HG02884 (cell line): ENCODE measurements around the gene HTR2C.
"Not testable (repeated sequence)": the region's sequence is repeated elsewhere in the genome, so short reads cannot be mapped to it uniquely, and the experiment has no call there.

Source experiments
- ATAC-seq: cut with Tn5 transposase; IDR thresholded peaks from one replicate; pipeline ENCODE4 v1.9.1; 2021; ENCODE audit warnings: mild to moderate bottlenecking, moderate library complexity; ENCODE audit not compliant: unreplicated experiment

Gene HTR2C

DNA sequence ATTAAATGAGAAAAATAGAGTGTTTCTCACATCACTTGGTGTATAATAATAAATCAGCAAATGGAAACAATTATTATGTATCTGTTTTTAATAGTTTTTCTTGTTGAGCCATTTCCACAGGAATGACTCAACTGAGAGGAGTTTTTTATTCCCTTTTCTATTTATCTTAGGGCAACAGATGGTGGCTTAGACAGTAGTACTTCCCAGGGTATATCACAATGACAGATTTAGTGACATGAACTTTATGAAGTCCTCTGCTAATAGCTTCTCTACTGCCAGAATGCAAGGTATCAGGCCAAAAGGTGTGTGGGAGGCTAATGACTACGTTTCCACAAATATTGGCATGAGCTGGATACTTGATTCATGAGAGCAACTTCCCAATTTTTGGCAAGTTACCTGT is 126.7 kb downstream of the HTR2C start:
- ATAC-seq, result no peak

DNA sequence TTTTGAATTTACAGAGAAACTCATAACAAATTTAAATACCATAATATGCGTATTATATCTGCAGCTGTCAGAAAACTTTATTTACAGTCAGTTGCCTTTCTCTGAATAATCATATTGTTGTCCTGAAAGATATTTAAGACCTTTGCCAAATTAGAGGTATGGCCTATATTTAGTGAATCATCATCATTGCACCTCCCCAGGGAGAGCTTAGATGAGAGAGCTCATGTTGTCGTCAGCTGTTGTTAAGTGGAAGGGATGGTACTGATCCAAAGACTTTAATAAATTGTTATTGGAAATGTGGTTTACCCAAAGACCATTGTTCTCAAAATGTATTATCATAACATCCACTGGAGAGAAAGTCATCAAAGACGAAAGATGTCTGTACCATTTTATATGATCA is 128.6 kb downstream of the HTR2C start:
- ATAC-seq, result no peak

DNA sequence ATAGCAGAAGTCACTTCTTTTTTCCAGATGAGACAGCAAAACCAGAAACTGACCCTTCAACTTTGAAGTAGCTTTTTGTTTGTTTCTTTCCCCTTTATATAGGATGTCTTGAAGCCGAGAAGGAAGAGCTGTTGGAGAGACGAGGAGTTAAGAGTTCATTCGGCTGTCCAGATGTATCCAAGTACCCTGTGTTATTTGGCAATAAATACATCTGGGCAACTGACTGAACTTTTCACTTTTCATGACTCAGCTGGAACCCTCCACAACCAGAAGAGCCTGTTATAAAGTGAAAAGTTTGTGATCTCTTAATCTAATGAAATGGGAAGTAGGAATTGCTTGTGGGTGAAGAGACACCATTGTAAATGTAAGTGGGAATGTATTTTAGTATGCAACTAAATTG is 131.2 kb downstream of the HTR2C start:
- ATAC-seq, result no peak

DNA sequence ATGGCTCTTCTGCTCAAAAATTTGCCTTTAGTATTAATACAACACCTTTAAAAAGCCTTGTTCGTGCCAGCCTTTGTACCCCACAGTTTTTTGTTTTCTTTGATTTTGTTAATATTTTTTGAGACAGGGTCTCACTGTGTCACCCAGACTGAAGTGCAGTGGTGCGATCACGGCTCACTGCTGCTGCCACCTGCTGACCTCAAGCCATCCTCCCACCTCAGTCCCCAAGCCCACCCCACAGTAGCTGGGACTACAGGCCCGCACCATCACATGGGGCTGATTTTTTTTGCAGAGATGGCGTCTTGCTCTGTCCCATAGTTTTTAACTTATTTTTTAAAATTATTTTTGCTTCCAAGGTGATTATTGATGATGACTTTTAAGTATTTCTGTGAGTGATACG is 134.0 kb downstream of the HTR2C start:
- ATAC-seq, result no peak

DNA sequence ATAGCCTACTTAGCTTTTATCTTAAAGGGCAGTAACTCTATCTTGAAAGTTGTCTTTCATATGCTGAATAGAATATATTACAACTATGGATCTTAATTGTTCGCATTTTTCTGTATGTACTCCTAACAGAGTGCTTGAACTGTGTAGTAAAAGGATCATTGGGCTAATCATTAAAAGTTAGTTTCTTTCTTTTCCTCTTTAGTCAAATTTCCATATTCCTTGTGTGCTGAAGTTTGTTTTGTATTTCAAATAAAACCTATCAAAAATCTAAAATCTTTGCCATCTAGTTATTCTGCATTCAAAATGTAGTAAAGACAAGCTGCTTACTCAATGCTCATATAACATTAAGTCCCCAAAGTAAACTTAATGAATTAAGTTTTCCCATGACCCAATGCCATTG is 182.7 kb downstream of the HTR2C start:
- ATAC-seq, result no peak

DNA sequence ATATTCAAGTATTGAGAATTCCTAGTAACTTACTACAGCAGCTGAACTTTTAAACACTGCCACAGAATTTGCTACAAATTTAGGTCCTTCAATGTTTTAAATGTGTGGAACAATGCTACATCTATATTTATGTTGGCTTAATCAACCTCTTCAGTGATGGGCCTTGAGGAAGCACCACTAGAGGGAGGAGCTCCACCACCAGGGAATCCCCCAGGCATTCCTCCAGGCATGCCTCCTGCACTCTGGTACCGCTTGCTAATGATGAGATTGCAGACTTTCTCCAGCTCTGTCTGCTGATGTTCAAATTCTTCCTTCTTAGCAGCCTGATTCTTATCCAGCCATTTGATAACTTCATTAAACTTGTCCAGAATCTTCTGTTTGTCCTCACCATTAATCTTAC is 190.8 kb downstream of the HTR2C start:
- no peak for ATAC-seq

DNA sequence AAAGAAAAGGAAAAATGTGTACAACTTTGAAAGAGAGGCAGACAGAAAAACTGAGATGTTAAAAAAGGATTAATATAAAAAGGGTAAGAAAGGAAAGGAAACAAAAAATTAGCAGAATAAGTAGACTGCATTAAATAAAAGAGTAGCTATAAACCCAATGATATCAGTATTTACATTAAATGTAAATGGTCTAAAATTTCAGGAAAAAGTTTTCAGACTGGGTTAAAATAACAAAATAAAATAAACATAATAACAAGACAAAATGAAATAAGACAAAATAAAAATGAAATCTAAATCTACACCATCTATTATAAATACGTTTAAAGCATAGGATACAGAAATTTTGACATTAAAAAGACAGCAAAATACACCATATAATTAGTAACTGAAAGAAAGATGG is 199.0 kb downstream of the HTR2C start:
- no peak for ATAC-seq

DNA sequence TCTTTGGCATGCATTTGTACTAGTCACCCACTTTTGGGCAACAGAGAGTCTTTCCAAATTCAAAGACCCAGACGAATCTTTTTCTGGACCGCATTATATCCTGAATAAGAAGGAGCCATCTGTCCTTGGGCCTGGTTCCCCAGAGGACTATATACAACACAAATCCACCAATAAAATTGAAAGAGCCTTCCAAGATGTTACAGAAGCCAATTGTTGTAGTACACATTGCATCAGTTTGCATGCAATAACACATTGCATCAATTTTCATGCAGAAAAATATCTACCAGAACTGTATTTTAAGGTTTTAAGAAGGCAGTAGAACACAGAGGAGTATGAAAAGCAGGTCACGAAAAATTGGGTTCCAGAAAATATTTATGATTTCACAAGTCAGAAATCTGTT is 203.2 kb downstream of the HTR2C start:
- no peak for ATAC-seq

DNA sequence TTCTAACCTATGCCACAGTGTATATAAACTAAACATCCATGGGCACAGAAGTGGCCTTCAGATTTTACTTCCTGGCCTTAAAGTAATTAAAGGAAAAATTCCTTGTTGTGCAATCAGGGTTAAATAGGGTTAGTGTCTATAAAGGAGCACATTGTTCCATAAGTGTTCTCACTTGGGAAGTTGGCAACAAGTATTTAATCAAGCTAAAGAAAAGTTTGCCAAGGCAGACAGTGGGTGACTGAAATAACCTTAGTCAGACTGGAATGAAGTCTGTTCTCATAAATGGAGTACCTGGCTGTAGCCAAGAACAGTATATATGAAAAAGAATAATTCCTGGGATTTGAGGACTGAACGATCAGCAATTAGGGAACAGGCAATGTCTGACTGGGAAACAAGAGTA is 213.6 kb downstream of the HTR2C start:
- no peak for ATAC-seq

DNA sequence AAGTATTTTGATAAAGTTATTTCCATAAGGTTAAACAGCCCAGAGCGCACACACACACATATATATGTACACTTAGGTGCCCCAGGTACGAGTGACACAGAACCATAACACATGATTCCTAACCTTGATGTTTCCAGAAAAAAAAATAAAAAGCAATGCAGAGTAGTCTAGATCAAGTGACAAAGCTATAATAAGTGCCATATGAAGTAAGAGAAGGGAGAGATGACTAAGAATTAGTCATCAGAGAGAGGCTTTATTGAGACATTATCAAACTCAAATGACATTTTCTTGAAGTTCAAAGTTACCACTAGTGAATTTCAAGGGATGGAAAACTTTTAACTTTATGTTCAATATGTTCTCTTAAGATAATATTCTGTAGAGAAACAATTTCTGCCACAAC is 215.0 kb downstream of the HTR2C start:
- ATAC-seq, result no peak

DNA sequence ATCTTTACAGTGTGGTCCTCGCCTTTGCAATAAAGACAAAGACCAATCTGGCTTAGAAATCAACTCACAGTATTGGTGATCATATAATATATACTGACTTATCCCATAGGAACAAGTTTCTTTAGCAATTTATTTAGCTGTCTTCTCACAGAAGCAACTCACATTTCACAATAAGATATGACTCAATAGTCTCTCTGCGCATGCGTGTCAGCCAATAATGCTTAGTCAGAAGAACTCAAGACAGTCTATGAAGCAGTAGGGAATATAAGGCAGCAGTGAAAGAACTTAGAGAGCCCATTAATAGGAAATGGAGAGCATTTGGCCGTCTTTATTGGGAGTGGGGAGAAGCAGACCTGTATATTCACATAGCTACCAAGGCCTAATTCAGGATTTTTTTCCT is 216.8 kb downstream of the HTR2C start:
- no peak for ATAC-seq

DNA sequence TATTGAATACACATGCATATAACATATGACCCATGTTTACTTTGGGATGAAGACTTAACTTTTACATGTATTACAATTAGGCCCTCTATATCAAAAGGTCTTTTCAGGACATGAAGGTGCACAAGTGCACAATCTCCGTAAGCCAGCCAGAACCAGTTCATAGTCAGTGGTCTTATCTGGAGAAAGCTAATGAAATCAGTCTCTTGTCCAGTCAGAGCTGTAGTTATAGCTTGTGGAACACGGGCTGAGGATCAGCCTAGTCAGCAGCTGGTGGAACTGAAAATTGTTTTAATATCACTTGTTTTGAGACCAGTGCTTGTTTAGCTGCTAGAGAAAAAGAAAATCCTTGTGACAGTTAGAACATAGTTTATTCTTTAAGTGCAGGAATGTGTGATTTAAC is 235.6 kb downstream of the HTR2C start:
- no peak for ATAC-seq

DNA sequence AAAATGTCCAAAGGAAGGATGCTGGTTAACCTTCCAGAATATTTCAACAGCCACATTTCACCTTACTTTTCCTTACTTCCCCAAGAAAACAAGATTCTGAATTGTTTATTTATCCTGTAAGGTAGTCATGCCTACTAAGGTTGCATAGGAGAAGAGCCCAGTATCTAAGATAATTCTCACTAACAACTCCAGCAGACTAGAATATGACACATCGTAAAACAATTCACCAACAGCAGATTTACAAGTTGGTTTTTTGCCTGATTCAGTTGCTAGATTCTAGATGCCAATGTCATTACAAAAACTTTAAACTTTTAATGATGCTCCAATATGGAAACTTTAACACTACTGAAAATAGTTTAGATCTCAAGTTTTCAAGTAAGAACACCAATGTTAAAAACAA is 257.2 kb downstream of the HTR2C start:
- no peak for ATAC-seq

DNA sequence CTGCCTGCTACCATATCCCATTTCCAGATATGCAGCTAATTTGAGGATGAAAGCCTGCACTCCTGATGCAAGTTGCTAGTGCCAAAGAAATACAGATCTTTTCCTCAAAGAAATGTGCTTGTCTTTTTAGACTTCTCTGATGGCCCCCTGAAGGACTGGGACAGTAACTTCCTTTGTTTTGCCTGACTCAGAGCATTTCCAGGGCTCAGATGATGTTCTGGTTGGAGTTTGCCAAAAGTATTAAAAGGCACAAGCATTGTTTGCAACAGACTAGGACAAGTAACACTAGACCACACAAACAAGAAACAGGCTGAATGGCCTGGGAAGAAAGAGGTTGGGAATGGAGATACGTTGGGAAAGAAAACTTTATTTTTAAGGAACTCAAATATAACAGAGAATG is 258.3 kb downstream of the HTR2C start:
- ATAC-seq, result no peak

DNA sequence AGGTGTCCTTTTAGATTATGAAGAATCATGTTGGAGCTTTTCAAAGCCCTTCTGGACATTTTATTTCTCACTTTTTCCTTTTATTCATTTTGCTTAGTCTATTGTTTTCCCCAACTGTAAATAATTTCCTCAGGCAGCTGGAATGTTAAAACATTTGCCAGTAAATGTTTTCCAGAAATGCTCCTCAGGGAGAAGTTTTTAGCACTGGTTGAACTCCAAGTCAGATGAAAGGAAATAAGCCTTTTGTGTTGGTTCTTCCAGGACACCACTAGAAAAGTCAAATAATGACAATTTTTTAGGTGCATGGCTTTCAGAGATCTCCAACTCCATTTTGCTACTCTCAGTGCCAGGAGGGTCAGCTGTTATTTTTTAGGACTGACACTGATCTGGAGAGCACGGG is 305.6 kb downstream of the HTR2C start:
- no peak for ATAC-seq

DNA sequence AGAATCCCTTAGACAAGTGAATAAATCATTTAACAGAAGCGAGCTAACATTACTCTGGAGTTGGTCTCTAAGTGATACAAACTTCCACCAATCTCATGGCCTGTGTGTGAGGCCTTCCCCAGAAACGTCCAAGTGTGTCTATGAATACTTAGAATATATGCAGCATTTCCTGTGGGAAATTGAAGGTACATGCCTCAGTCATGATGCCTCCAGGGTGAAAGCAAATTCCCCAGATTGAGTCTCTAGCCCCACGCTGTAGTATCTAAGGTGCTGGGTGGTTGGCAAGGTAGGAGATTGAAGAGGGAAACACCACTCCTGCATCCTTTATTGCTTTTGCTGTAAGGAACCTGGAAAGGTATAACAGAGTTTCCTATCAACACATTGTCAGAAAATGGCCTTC is 319.7 kb downstream of the HTR2C start:
- no peak for ATAC-seq

DNA sequence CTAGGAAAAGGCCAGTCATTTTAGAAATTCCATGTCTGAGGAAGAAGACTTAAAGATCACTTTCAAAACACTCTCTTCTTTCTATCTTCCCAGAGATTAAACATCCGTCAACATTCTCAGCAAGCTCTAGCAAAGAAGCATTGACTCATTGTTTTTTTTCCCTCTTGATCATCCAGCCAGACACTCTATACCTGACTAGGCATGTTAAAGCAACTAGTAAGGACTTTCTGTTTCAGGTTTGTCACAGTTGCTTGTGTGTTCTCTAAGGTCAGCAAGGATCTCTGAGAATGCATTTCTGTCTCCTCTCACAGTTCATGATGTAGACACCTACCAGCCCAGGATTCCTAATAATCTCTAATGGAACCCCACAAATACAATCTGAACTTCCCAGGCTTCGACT is 321.4 kb downstream of the HTR2C start:
- no peak for ATAC-seq

DNA sequence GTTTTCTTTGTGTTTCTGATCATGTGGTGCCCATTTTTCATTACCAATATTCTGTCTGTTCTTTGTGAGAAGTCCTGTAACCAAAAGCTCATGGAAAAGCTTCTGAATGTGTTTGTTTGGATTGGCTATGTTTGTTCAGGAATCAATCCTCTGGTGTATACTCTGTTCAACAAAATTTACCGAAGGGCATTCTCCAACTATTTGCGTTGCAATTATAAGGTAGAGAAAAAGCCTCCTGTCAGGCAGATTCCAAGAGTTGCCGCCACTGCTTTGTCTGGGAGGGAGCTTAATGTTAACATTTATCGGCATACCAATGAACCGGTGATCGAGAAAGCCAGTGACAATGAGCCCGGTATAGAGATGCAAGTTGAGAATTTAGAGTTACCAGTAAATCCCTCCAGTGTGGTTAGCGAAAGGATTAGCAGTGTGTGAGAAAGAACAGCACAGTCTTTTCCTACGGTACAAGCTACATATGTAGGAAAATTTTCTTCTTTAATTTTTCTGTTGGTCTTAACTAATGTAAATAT is 323.2 kb downstream of the HTR2C start:
- ATAC-seq, result no peak

DNA sequence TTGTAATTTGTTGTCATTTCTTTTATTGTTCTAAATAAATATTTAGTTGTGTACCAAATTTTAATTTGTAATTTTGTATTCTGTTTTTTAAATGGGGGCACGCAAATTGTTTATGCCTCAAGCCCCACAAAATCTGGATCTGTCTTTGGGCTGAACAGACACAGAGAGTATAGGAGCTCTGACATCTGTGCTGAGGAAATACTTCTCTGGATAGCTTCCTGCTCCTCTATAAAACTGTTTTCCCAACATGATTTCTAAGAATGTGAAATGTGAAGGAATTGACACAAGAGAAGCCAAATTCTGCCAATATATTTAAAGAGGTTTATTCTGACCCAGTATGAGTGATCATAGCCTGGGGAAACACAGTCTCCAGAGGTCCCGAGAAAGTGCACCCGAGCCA is 340.5 kb downstream of the HTR2C start:
- ATAC-seq, result no peak

DNA sequence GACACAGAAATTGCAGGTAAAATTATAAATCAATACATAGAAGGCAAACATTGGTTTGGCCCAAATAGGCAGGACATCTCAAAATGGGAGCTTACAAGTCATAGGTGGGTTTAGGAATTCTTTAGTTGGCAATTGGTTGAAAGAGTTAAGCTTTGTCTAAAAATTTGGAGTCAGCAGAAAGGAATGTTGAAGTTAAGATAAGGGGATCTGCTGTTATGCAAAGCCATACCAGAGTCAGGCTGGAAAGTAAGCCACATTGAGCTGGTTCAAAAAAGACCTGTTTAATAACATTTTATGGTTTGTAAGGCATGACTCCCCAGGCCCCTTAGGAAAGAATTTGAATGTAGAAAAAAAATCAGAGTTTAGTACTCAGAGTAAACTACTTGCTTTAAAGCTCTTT is 341.0 kb downstream of the HTR2C start:
- ATAC-seq, result no peak

DNA sequence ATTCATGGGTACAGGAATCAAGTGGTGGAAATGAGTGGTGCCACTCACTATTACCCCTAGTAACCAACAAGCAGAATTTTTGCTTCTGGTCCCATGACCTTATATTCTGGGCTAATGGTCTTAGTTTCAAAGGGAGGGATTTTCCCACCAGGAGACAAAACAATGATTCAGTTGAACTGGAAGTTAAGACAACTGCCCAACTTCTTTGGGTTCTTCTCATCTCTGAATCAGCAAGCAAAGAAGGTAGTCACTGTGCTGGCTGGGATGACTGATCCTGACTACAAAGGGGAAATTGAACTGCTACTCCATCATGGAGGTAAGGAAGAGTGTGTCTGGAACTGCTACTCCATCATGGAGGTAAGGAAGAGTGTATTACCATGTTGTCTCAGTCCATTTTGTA is 346.3 kb downstream of the HTR2C start:
- ATAC-seq, result no peak

DNA sequence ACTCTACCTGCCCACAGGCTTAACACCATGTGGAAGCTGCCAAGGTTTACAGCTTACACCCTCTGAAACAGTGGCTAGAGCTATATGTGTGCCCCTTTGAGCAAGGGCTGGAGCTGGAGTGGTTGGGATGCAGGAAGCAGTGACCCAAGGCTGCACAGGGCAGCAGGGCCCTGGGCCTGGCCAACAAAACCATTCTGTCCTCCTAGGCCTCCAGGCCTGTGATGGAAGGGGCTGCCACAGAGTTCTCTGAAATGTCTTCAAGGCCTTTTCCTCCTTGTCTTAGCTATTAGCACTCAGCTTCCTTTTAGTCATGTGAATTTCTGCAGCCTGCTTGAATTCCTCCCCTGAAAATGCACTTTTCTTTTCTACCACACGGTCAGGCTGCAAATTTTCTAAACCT is 348.7 kb downstream of the HTR2C start:
- ATAC-seq, result no peak

DNA sequence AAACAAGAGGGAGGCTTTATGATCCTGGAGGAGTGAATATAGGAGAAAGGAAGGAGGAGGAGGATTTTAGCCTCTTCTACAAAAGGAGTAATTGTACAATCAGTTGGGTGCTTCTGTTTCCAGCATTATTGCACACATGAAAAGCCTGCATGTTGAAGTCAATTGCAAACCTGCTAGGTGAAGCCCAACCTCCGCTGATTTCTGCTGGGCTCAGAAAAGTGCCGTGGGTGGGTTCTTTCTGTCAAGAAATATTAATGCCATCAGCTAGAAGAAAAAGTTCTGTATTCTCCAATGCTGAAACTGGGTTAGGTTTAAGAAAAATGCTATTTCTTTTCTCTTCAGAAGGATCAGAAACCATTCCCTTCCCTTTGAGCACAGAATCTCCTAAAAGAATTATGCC is 349.4 kb downstream of the HTR2C start:
- ATAC-seq, result not testable (repeated sequence)

DNA sequence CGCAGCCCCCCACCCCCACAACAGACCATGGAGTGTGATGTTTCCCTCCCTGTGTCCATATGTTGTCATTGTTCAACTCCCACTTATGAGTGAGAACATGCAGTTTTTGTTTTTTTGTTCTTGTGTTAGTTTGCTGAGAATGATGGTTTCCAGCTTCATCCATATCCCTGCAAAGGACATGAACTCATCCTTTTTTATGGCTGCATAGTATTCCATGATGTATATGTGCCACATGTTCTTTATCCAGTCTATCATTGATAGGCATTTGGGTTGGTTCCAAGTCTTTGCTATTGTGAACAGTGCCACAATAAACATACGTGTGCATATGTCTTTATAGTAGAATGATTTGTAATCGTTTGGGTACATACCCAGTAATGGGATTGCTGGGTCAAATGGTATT is 353.2 kb downstream of the HTR2C start:
- not testable (repeated sequence) for ATAC-seq
